GF-D8 (cell line): ENCODE results near the gene ATXN7.

ENCODE experiments used
- DNase-seq: peaks from one replicate; lab custom pipeline; 2025; lab: John Stamatoyannopoulos, UW

The ATXN7 gene

GRCh38 chr3:64049136-64049535 is 185.5 kb downstream of the ATXN7 start:
- no peak for DNase-seq

DNA sequence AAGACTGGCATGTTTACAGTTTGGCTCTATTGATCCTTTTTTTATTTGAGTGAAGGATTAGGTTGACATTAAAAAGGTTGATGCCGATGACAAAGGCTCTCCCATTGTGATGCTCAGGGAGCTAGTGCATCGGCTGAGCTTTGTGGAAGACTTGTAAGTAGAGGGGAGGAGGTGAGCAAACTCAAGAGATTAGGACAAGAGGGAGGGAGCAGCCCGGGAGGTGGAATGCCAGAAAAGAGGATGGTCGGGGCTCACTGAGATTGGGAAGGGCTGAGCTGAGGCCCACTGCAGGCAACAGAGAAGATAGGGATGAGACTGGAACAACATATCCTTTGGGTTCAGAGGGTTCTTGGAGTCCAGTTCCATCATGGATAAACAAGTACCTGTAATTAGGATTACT is 186.2 kb downstream of the ATXN7 start:
- no peak for DNase-seq
